Panc1 (cell line): Measurements from ENCODE around the gene FAM168B.

Source experiments
- CTCF ChIP-seq: fragments of 450-650 bp; IDR thresholded peaks from 2 replicates; pipeline ENCODE4 v1.5.1; 2017; ENCODE audit warnings: mild to moderate bottlenecking
- POLR2AphosphoS5 ChIP-seq: IDR thresholded peaks from 2 replicates; pipeline ENCODE4 v1.6.1; 2012; ENCODE audit warnings: mild to moderate bottlenecking, low read depth, low read length, moderate library complexity
- SIN3A ChIP-seq: IDR thresholded peaks from 2 replicates; pipeline ENCODE4 v1.6.1; 2012; ENCODE audit warnings: low read depth, mild to moderate bottlenecking, low read length, moderate library complexity, borderline replicate concordance; ENCODE audit not compliant: insufficient read depth
- TCF7L2 ChIP-seq: IDR thresholded peaks from 2 replicates; pipeline ENCODE4 v1.6.1; 2011; ENCODE audit warnings: mild to moderate bottlenecking, low read depth, low read length, inconsistent platforms

GRCh38 chr2:130998561-130998960, 94.7 kb downstream of the FAM168B start:
- no peak for TF ChIP-seq CTCF
- TF ChIP-seq TCF7L2, result no peak
- TF ChIP-seq POLR2AphosphoS5, result no peak
- no peak for TF ChIP-seq SIN3A
